ENCODE data around the gene MMEL1.

The MMEL1 gene

DNA sequence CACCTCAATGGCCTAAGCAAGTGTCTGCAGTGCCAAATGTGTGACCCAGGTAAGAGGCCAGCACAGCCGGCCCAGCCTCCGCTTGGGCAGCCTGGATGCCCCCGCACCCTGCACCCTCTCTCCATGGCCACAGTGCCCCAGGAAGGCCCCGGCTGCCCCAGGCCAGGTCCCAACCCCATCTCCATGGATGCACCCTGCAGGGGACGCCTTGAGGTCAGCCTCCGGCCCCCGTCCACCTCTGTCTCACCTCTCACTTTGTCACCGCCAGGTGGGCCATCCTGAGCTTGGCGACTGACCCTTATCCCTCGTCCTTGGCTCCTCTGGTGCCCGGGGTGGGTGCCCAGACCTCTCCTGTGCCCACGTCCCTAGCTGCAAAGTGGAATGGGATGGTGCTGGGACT is 74.4 kb downstream of the MMEL1 start:
- no peak for TF ChIP-seq FOXM1 (IDR thresholded peaks at IDR 0.05; ENCODE audit: borderline replicate concordance, low read depth)
- TF ChIP-seq RAD21 (IDR thresholded peaks at IDR 0.05; ENCODE audit: low read depth), result no peak
- no peak for TF ChIP-seq CEBPB (IDR thresholded peaks at IDR 0.05)
- TF ChIP-seq, protein P1, sequence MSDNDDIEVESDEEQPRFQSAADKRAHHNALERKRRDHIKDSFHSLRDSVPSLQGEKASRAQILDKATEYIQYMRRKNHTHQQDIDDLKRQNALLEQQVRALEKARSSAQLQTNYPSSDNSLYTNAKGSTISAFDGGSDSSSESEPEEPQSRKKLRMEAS (IDR thresholded peaks at IDR 0.05), result no peak
- no peak for TF ChIP-seq NFIC (IDR thresholded peaks at IDR 0.05)
- no peak for TF ChIP-seq TCF12 (IDR thresholded peaks at IDR 0.05; ENCODE audit: low read depth)
- TF ChIP-seq TAF1 (IDR thresholded peaks at IDR 0.05; ENCODE audit: low read depth), result no peak

GRCh38 chr1:2557482-2558400 is 75.1 kb downstream of the MMEL1 start:
- TF ChIP-seq REST (IDR thresholded peaks at IDR 0.05; ENCODE audit: low read depth), result no peak
- TF ChIP-seq TEAD4 (IDR thresholded peaks at IDR 0.05), result no peak
- TF ChIP-seq CREB1 (IDR thresholded peaks at IDR 0.05; ENCODE audit: low read depth), result no peak
- TF ChIP-seq, protein P2, sequence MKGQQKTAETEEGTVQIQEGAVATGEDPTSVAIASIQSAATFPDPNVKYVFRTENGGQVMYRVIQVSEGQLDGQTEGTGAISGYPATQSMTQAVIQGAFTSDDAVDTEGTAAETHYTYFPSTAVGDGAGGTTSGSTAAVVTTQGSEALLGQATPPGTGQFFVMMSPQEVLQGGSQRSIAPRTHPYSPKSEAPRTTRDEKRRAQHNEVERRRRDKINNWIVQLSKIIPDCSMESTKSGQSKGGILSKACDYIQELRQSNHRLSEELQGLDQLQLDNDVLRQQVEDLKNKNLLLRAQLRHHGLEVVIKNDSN (IDR thresholded peaks at IDR 0.05), result no peak
- TF ChIP-seq YY1 (IDR thresholded peaks at IDR 0.05; ENCODE audit: low read depth), result no peak

GRCh38 chr1:2556678-2557481 is 75.9 kb downstream of the MMEL1 start:
- TF ChIP-seq RAD21 (IDR thresholded peaks at IDR 0.05; ENCODE audit: low read depth) (no peak), TAF1 (IDR thresholded peaks at IDR 0.05; ENCODE audit: low read depth) (no peak), REST (IDR thresholded peaks at IDR 0.05; ENCODE audit: low read depth) (no peak)

- TF ChIP-seq REST (IDR thresholded peaks at IDR 0.05; ENCODE audit: low read depth) (peak; percentile 59), TCF12 (IDR thresholded peaks at IDR 0.05; ENCODE audit: low read depth) (0 out of 2 replicates have a peak, but pooled peaks have one; percentile 14), TAF1 (IDR thresholded peaks at IDR 0.05; ENCODE audit: low read depth) (no peak)
These were observed 76.5 kb downstream of the MMEL1 start, which contains the start of gene TNFRSF14 for GRCh38 chr1:2556277-2556677. TNFRSF14 (plus strand) TSS chr1:2556371; CDS start chr1:2556665, 294 bp downstream.

DNA sequence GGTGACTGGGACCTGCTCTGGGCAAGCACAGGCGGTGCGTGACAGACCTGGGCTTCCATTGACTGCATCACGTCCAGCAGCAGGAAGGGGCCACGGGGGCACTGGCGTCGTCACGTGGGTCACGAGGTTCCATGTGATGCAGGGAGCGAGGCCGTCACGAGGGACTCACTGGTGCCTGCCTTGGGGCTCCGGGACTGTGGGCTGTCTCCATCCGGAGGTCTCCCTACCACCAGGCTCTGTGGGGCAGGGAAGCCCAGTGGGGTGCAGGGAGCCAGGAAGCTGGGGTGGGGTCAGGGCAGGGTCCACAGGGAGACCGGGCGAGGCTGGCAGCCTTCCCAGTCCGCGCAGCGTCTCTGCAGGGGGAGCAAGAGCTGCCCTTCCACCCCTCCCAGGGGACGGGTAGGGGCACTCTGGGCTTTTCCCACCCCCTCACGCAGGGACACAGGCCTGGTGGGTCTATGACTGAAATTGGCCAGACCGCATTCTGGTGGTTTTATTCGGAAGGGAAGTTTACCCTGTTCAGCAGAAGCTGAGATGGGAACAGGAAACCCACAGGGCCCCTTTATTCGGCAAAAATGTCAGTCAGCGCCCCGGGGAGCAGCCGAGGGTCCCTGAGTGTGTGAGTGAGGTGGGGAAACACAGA is 77.1 kb downstream of the MMEL1 start:
- TF ChIP-seq CREB1 (IDR thresholded peaks at IDR 0.05; ENCODE audit: low read depth) (no peak), EP300 (IDR thresholded peaks at IDR 0.05; ENCODE audit: borderline replicate concordance) (no peak), CEBPB (IDR thresholded peaks at IDR 0.05) (no peak), EGR1 (IDR thresholded peaks at IDR 0.05) (no peak), ZBTB7A (IDR thresholded peaks at IDR 0.05; ENCODE audit: low read depth) (0 out of 2 replicates have a peak, but pooled peaks have one; percentile 15), TCF12 (IDR thresholded peaks at IDR 0.05; ENCODE audit: low read depth) (no peak), TEAD4 (IDR thresholded peaks at IDR 0.05) (no peak), REST (IDR thresholded peaks at IDR 0.05; ENCODE audit: low read depth) (no peak), YY1 (IDR thresholded peaks at IDR 0.05; ENCODE audit: low read depth) (no peak)
- TF ChIP-seq, protein P2 (IDR thresholded peaks at IDR 0.05), result peak; percentile 58
- TF ChIP-seq, protein P1 (IDR thresholded peaks at IDR 0.05), result 0 out of 2 replicates have a peak, but pooled peaks have one; percentile 27
